HG03342 (cell line): ENCODE results near the gene CCDC182.

Source experiments
- ATAC-seq: cut with Tn5 transposase; IDR thresholded peaks from one replicate; pipeline ENCODE4 v1.9.1; 2021; ENCODE audit warnings: mild to moderate bottlenecking, moderate library complexity; ENCODE audit not compliant: unreplicated experiment

The CCDC182 gene

DNA sequence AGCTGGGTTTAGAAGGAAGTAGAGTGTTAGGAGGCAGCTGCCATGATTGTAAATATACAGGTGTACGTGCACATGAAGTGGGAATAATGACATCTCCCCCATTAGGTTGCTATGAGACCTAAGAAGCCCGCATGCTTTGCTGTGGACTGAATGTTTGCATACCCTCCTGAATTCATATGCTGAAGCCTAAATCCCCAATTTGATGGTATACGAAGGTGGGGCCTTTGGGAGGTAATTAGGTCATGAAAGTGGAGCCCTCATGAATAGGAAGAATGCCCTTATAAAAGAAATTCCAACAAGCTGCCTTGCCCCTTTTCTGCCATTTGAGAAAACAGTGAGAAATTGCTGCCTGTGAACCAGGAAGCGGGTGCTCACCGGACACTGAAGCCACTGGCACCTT, 44.0 kb downstream of the CCDC182 start:
- ATAC-seq, result no peak

DNA sequence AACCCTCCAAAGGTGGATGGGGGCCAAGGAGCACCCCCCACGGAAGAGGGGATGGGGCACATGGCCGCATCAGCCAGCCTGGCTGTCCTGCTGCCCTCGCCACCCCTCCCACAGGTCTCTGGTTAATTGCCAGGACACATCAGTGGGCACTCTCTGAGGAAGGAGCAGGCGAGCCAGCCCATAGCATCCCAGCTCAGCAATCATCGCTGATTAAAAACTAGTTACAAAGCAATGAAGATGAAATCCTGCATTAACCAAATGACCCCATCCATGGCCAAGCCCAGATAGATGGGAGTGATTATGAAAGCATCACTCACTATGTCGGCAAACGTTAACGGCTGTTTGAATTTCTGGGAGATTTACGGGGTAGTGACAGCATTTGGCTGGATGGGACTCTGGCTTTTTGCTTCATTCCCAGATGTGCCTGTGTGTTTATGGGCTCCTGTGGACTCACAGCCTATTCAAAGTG, 45.3 kb downstream of the CCDC182 start:
- ATAC-seq, result no peak

DNA sequence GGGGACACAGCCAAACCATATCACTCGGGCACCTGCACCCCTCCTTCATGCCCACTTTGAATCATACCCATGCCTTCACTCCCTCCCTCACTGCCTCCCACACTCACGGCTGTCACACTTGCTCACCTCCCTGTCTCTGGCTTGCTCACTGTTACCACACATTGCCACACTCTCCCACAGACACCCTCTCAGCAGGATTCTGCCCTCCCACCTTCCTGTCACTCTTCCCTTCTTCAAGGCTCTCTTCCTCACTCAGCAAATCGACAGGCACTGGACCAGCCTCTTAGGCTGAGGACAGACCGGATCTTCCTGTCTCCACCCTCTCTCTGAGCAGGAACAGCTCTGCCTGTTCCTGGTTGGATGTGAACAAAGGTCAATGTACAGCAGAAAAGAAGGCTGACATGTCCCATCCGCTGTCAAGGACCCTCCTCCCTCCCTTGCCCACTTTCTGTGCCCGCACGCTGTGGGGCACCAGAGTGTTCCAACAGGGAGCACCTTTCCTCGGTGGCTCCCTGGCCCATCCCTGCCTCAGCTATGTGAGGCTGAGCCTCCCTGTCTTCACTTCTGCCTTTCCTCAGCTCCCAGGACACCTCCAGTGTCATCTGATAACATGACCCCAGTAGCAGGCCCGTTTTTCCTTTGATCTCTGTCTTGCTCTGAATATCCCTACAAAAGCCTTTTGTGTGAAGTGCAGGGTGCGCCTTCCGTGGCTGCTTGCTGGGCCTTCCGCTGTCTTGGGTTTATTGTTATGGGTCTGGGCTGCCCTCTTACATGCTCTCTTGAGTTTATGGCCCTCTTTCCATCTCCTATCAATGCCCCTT, 47.0 kb downstream of the CCDC182 start:
- no peak for ATAC-seq

DNA sequence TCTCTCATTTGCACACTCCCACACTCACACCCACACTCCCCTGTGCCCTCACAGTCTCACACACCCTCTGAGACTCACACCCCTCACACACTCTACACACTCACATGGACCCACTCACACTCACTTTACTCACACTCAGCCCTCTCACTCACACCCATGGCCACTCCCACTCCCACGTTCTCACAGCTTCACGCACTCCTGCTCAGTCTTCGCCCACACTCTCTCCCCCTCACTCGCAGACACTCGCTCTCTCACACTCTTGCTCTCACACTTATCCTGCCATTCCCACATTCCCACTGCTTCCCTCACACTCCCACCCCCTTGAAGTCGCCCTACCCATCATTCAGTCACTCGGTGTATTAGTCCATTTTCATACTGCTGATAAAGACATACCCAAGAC, 47.9 kb downstream of the CCDC182 start:
- no peak for ATAC-seq

DNA sequence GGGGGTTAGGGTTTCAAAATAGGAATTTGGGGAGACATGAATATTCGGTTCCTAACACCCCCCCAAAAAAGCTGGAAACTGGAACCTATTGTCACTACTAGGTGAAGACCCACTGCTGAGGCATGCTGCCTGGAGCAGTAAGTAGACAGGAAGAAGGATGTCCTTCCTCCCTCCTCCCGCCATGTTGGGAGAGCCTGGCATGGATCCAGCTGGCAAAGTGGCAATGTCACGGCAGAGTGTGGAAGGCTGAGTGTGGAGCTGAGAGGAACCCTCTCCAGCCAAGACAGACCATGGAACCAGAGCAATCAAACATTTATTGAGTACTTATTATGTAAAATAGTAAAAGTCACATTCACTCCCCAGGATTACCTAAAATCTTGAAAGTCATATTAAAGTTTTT, 49.0 kb downstream of the CCDC182 start:
- no peak for ATAC-seq
